ENCODE results near the gene WDSUB1. TPM values are rescaled to one million over a fixed set of nuclear protein-coding genes. Genes with fewer than 3 reads are reported as not detected.

Gene WDSUB1
- total RNA-seq, 1 donor from 2014 or later, result 5.4 TPM

- TF ChIP-seq CTCF (IDR thresholded peaks at IDR 0.05; ENCODE audit: unreplicated experiment), result no peak
These were observed 67.0 kb downstream of the WDSUB1 start for GRCh38 chr2:159219394-159219998.

GRCh38 chr2:159218389-159218788, 68.1 kb downstream of the WDSUB1 start:
- Mint-ChIP-seq H3K4me1 (ENCODE audit: unreplicated experiment) (peaks cover 5% of the 10 kb centered on the region), H3K27me3 (ENCODE audit: unreplicated experiment) (peaks cover 16% of the 10 kb centered on the region), H3K27ac (ENCODE audit: unreplicated experiment) (peak overlapping the region; percentile 2), H3K9me3 (ENCODE audit: unreplicated experiment) (no peaks in the 10 kb centered on the region), H3K4me3 (ENCODE audit: unreplicated experiment) (no peak overlapping the region), H3K36me3 (ENCODE audit: low read depth, unreplicated experiment) (peaks cover 60% of the 10 kb centered on the region)
- DNase-seq (ENCODE audit: low spot score), result no peak
- TF ChIP-seq CTCF (IDR thresholded peaks at IDR 0.05; ENCODE audit: unreplicated experiment), result no peak

More at GRCh38 chr2:159219394-159219998, 67.0 kb downstream of the WDSUB1 start:
- Mint-ChIP-seq H3K36me3 (ENCODE audit: low read depth, unreplicated experiment) (peaks cover 64% of the 10 kb centered on the region), H3K9me3 (ENCODE audit: unreplicated experiment) (no peaks in the 10 kb centered on the region), H3K4me3 (ENCODE audit: unreplicated experiment) (peak overlapping the region; percentile 25), H3K27me3 (ENCODE audit: unreplicated experiment) (peaks cover 14% of the 10 kb centered on the region), H3K4me1 (ENCODE audit: unreplicated experiment) (peaks cover 9% of the 10 kb centered on the region), H3K27ac (ENCODE audit: unreplicated experiment) (no peak overlapping the region)
- DNase-seq (ENCODE audit: low spot score), result no peak

GRCh38 chr2:159217676-159218075, 68.8 kb downstream of the WDSUB1 start:
- Mint-ChIP-seq H3K4me1 (ENCODE audit: unreplicated experiment) (peaks cover 5% of the 10 kb centered on the region), H3K27me3 (ENCODE audit: unreplicated experiment) (peaks cover 16% of the 10 kb centered on the region), H3K4me3 (ENCODE audit: unreplicated experiment) (peak overlapping the region; percentile 3), H3K27ac (ENCODE audit: unreplicated experiment) (no peak overlapping the region), H3K36me3 (ENCODE audit: low read depth, unreplicated experiment) (peaks cover 60% of the 10 kb centered on the region), H3K9me3 (ENCODE audit: unreplicated experiment) (no peaks in the 10 kb centered on the region)
- no peak for TF ChIP-seq CTCF (IDR thresholded peaks at IDR 0.05; ENCODE audit: unreplicated experiment)
- DNase-seq (ENCODE audit: low spot score), result no peak

GRCh38 chr2:159215116-159215515, 71.4 kb downstream of the WDSUB1 start:
- no peak for DNase-seq (ENCODE audit: low spot score)
- H3K4me3 Mint-ChIP-seq (ENCODE audit: unreplicated experiment), result no peak overlapping the region
- H3K36me3 Mint-ChIP-seq (ENCODE audit: low read depth, unreplicated experiment), result peaks cover 63% of the 10 kb centered on the region
- H3K27ac Mint-ChIP-seq (ENCODE audit: unreplicated experiment), result peak overlapping the region; percentile 81
- no peak for TF ChIP-seq CTCF (IDR thresholded peaks at IDR 0.05; ENCODE audit: unreplicated experiment)
- H3K27me3 Mint-ChIP-seq (ENCODE audit: unreplicated experiment), result peaks cover 17% of the 10 kb centered on the region
- peaks cover 6% of the 10 kb centered on the region for H3K4me1 Mint-ChIP-seq (ENCODE audit: unreplicated experiment)
- no peaks in the 10 kb centered on the region for H3K9me3 Mint-ChIP-seq (ENCODE audit: unreplicated experiment)

- H3K27me3 Mint-ChIP-seq (ENCODE audit: unreplicated experiment), result peaks cover 17% of the 10 kb centered on the region
- no peak for TF ChIP-seq CTCF (IDR thresholded peaks at IDR 0.05; ENCODE audit: unreplicated experiment)
- H3K36me3 Mint-ChIP-seq (ENCODE audit: low read depth, unreplicated experiment), result peaks cover 59% of the 10 kb centered on the region
- no peak for DNase-seq (ENCODE audit: low spot score)
- no peak overlapping the region for H3K4me3 Mint-ChIP-seq (ENCODE audit: unreplicated experiment)
- peaks cover 7% of the 10 kb centered on the region for H3K4me1 Mint-ChIP-seq (ENCODE audit: unreplicated experiment)
- H3K27ac Mint-ChIP-seq (ENCODE audit: unreplicated experiment), result no peak overlapping the region
- no peaks in the 10 kb centered on the region for H3K9me3 Mint-ChIP-seq (ENCODE audit: unreplicated experiment)
These were observed 72.1 kb downstream of the WDSUB1 start for GRCh38 chr2:159214325-159214865.
